GM23248 (cell line): Measurements from ENCODE around the gene HK1. TPM values are rescaled to one million over a fixed set of nuclear protein-coding genes. Genes with fewer than 3 reads are reported as not detected.
A peak's percentile ranks its signal among the peaks of the same experiment; 100 is the strongest.

Source experiments
- DNase-seq: peaks from one replicate; pipeline ENCODE4 v3.0.0-alpha.2; 2015
- H2AFZ ChIP-seq: fragments of 200-600 bp; sonication (generic); 2 replicates; pipeline ENCODE4 v1.6.1; 2016; ENCODE audit warnings: antibody characterized with exemption
- H3F3A ChIP-seq: fragments of 200-600 bp; sonication (generic); 2 replicates; pipeline ENCODE4 v1.6.1; 2016; ENCODE audit warnings: mild to moderate bottlenecking, antibody characterized with exemption, mixed run types; ENCODE audit not compliant: insufficient read depth
- H3K27ac ChIP-seq: fragments of 200-600 bp; sonication (generic); 2 replicates; pipeline ENCODE4 v1.5.1; 2016; ENCODE audit warnings: mild to moderate bottlenecking
- H3K27me3 ChIP-seq: fragments of 200-600 bp; sonication (generic); replicated peaks from 2 replicates; pipeline ENCODE4 v1.6.1; 2016; ENCODE audit warnings: mild to moderate bottlenecking; ENCODE audit not compliant: insufficient read depth
- H3K36me3 ChIP-seq: fragments of 200-600 bp; sonication (generic); 2 replicates; pipeline ENCODE4 v1.6.1; 2016; ENCODE audit warnings: low read depth, mild to moderate bottlenecking
- H3K4me1 ChIP-seq: fragments of 200-600 bp; sonication (generic); 2 replicates; pipeline ENCODE4 v1.6.1; 2016; ENCODE audit warnings: mild to moderate bottlenecking; ENCODE audit not compliant: insufficient read depth
- H3K4me2 ChIP-seq: fragments of 200-600 bp; sonication (generic); one replicate; pipeline ENCODE4 v1.6.1; 2016; ENCODE audit warnings: mild to moderate bottlenecking; ENCODE audit not compliant: unreplicated experiment
- H3K4me3 ChIP-seq: fragments of 200-600 bp; sonication (generic); 2 replicates; pipeline ENCODE4 v1.5.1; 2016; ENCODE audit warnings: mild to moderate bottlenecking
- H3K79me2 ChIP-seq: fragments of 200-600 bp; sonication (generic); 2 replicates; pipeline ENCODE4 v1.6.1; 2016; ENCODE audit warnings: mild to moderate bottlenecking; ENCODE audit not compliant: insufficient read depth
- H3K9ac ChIP-seq: fragments of 200-600 bp; sonication (generic); 2 replicates; pipeline ENCODE4 v1.6.1; 2016; ENCODE audit warnings: mild to moderate bottlenecking
- H3K9me2 ChIP-seq: fragments of 200-600 bp; sonication (generic); 2 replicates; pipeline ENCODE4 v1.6.1; 2016; ENCODE audit warnings: mixed run types, mild to moderate bottlenecking, moderate library complexity; ENCODE audit not compliant: insufficient read depth
- H3K9me3 ChIP-seq: fragments of 200-600 bp; sonication (generic); one replicate; pipeline ENCODE4 v1.6.1; 2017; ENCODE audit warnings: low read depth
- H4K20me1 ChIP-seq: fragments of 200-600 bp; sonication (generic); 2 replicates; pipeline ENCODE4 v1.6.0; 2016; ENCODE audit not compliant: insufficient read depth
- EZH2 ChIP-seq: fragments of 200-600 bp; sonication (generic); IDR thresholded peaks from 2 replicates; pipeline ENCODE4 v1.6.1; 2018; ENCODE audit warnings: antibody characterized with exemption, mild to moderate bottlenecking; ENCODE audit not compliant: insufficient read depth, poor library complexity, severe bottlenecking
- EZH2phosphoT487 ChIP-seq: fragments of 200-600 bp; sonication (generic); IDR thresholded peaks from 2 replicates; pipeline ENCODE4 v1.6.1; 2018; ENCODE audit warnings: antibody characterized with exemption, moderate library complexity, mild to moderate bottlenecking, low read depth; ENCODE audit not compliant: insufficient read depth
- WGBS, 2 experiments: methylation state at CpG; one replicate each; pipeline ENCODE4 v1.1.6; 2015 to 2017; ENCODE audit warnings: low lambda C conversion rate in 2 of 2, low coverage in 1 of 2; ENCODE audit errors: missing lambda C conversion rate in 2 of 2; 5-methylcytosine and 5-hydroxymethylcytosine counted together
- in situ Hi-C: fragments of 300-500 bp; cut with MboI; formaldehyde crosslinking; loops from 2 replicates; pipeline ENCODE4 v1.15.0; 2020
- polyA plus RNA-seq: library from polyadenylated mRNA; unstranded; fragments of >200 nt; fragmentation: Nextera tagmentation; extraction: Ambion mirVana; gene quantifications from 2 replicates; pipeline ENCODE4 v1.2.1, GENCODE V29; 2016
- total RNA-seq: library from RNA; depleted of rRNA; stranded (reverse); fragments of >200 nt; shearing (Covaris generic); gene quantifications from 2 replicates; pipeline ENCODE4 v1.2.3, GENCODE V29; 2014

Gene HK1
- total and polyA plus RNA-seq, 2 experiments from 2014 or later, result 96.6 to 134 TPM

DNA sequence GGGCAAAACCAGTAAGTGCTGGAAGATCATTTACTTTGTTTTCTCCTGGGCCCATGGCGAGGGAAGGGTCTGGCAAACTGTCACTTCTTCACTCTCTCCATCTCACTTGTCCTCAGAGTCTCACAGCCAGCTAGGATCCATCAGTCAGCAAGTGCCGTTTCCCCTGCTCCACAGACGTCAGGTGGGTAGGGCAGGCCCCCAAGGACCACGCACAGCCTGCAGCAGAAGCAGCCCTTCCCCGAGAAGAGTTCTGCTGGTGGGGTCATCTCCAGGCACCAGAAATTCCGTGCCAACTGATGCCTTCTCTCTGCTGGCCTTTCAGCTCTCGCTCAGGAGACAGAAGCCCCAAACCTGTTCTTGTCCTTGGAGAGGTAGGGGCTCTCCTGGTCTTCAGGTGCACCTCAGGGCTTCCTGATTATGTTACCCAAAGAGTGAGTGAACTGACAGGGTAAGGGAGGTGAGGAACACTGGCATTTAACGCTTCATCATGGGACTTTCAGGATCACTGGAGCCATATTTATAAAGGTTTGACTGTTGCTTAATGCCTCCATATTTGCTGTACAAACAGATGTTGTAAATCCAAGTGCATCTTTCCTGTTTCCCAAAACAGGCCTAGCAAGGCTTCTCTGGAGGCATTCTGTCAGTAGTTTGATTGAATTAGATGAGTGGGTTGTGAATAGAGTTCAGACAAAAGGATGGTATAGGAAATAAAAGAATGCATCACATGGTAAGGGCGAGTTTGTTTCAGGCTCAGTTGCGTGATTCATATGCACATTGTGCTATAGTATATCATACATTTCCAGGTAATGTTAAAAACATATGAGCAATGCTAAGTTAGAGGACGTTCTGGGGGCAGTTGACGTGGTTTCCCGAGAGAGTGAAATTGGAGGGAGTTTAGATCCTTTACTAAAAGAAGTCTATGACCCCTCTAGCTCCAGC, 159.3 kb downstream of the HK1 start:
- Histone ChIP-seq H3F3A (peaks cover 28% of the 10 kb centered on the region), H3K4me2 (no peak overlapping the region), H3K4me3 (no peak overlapping the region), H3K79me2 (no peaks in the 10 kb centered on the region), H3K36me3 (no peaks in the 10 kb centered on the region), H3K4me1 (peaks cover 27% of the 10 kb centered on the region), H3K9me2 (no peaks in the 10 kb centered on the region), H2AFZ (peak overlapping the region; percentile 67; the same call in 1 of the 2 replicates), H3K9me3 (no peaks in the 10 kb centered on the region), H3K27ac (peak overlapping the region; percentile 61; the same call in 1 of the 2 replicates), H3K27me3 (no peaks in the 10 kb centered on the region), H4K20me1 (no peaks in the 10 kb centered on the region), H3K9ac (peak overlapping the region; percentile 57; the same call in 1 of the 2 replicates)
- no peak for DNase-seq
- in situ Hi-C loops, result no loop called here
- TF ChIP-seq EZH2phosphoT487 (no peak), EZH2 (no peak)
- WGBS, 2 experiments, result 78 to 80% methylated on average over 13 of the region's 13 CpGs

DNA sequence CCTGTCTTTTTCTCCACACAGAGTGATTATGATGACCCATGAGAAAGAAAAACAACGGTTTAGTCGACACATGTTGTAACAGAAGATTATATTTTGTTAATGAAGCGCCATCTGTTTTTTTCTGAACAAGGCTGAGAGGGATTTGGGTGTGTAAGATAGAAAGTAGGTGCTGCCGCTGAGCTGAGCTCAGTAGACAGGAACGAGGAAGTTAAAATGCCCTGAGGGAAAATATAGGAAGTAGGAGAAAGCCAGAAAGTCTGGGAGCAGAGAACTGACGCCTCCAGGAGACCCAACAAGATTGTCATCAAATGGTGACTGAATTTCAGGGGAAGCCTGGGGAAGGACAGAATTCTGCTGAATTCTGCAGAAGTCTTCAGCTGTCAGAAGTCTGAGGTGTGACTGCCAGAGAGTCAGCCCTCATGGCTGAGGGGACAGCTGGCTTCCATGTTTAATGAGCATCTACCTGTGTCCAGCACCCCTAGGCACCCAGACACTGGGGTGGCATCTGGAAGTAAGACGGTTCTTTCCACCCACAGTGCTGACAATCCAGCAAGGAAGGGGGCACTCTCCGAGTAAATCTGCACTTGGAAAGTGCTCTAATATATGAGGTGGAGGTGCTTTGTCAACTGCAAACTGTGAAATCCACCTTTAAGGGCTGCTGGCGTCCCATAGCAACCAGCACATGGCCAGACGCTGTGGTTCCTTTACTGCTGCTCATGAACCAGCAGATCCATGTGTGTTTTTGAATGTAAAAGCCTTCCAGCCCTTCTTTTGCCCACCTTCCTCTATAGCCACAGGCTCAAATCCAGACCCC, 160.4 kb downstream of the HK1 start:
- Histone ChIP-seq H3K79me2 (no peaks in the 10 kb centered on the region), H3K27me3 (no peaks in the 10 kb centered on the region), H3K4me3 (peak overlapping the region; percentile 33), H3K9me3 (no peaks in the 10 kb centered on the region), H3F3A (peaks cover 28% of the 10 kb centered on the region), H3K4me1 (peaks cover 27% of the 10 kb centered on the region), H3K4me2 (peak overlapping the region; percentile 73), H3K27ac (peak overlapping the region; percentile 61), H3K9me2 (no peaks in the 10 kb centered on the region), H2AFZ (peak overlapping the region; percentile 67), H4K20me1 (no peaks in the 10 kb centered on the region), H3K36me3 (no peaks in the 10 kb centered on the region), H3K9ac (peak overlapping the region; percentile 57)
- 20 to 25% methylated on average over 10 of the region's 10 CpGs for WGBS, 2 experiments
- TF ChIP-seq EZH2phosphoT487 (no peak), EZH2 (no peak)
- in situ Hi-C loops, result no loop called here
- peak; percentile 83 for DNase-seq

DNA sequence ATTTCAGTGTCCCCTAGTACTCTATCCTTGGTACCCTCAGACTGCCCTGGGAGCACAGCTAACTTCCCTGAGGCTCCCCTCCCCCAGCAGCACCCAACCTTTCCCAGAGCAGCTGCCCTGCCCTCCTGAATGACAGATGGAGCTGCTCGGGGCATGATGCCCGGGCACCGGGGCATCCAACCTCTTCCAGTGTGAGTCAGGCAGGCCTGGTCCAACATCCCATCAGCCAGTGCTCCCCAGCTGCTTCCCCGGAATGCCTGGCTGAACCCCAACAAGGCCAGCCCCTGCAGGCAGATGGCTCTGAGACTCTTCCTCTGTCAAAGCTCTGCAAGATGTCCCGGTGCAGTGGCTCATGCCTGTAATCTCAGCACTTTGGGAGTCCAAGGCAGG, 161.0 kb downstream of the HK1 start:
- H3K9ac ChIP-seq, result no peak overlapping the region
- 3 to 5% methylated on average over 5 of the region's 5 CpGs for WGBS, 2 experiments
- peak overlapping the region; percentile 73 for H3K4me2 ChIP-seq
- peak; percentile 73 for DNase-seq
- H3K27me3 ChIP-seq, result no peaks in the 10 kb centered on the region
- in situ Hi-C loops, result no loop called here
- H3K36me3 ChIP-seq, result no peaks in the 10 kb centered on the region
- H3K9me3 ChIP-seq, result no peaks in the 10 kb centered on the region
- H3K9me2 ChIP-seq, result no peaks in the 10 kb centered on the region
- no peak overlapping the region for H2AFZ ChIP-seq
- no peaks in the 10 kb centered on the region for H3K79me2 ChIP-seq
- H4K20me1 ChIP-seq, result no peaks in the 10 kb centered on the region
- H3F3A ChIP-seq, result peaks cover 28% of the 10 kb centered on the region
- no peak overlapping the region for H3K4me3 ChIP-seq
- peak overlapping the region; percentile 61 for H3K27ac ChIP-seq
- TF ChIP-seq EZH2phosphoT487 (no peak), EZH2 (no peak)
- peaks cover 27% of the 10 kb centered on the region for H3K4me1 ChIP-seq

DNA sequence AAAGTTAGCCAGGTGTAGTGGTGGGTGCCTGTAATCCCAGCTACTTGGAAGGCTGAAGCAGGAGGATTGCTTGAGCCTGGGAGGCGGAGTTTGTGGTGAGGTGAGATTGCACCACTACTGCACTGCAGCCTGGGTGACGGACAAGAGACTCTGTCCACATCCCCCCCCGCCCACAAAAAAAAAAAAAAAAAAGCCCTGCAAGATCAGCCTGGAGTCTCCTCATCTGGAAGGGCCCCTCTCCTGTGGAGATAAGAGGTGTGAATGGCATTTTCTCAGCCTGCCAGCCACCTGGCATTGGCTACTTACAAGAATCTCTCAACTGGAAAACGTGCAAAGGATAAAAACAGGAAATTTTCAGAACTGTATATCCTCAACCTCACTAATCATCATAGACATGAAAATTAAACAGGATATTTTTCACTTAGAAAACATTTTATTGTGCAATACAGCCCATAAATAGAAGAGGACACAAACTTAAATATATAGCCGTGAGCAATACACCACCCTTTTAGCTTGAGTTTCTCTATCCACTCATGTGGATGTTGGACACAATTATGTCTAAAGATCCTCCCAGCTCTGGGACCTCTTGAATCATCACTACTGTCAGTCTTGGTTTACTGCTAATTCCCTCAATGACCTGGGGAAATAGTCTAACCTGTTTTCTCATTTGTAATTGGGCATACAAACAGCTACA, 161.7 kb downstream of the HK1 start:
- peak overlapping the region; percentile 61 for H3K27ac ChIP-seq
- H3F3A ChIP-seq, result peaks cover 28% of the 10 kb centered on the region
- H3K79me2 ChIP-seq, result no peaks in the 10 kb centered on the region
- no peaks in the 10 kb centered on the region for H4K20me1 ChIP-seq
- H3K9me2 ChIP-seq, result no peaks in the 10 kb centered on the region
- H3K9ac ChIP-seq, result no peak overlapping the region
- peaks cover 27% of the 10 kb centered on the region for H3K4me1 ChIP-seq
- H3K27me3 ChIP-seq, result no peaks in the 10 kb centered on the region
- H3K4me3 ChIP-seq, result no peak overlapping the region
- in situ Hi-C loops, result no loop called here
- no peaks in the 10 kb centered on the region for H3K36me3 ChIP-seq
- H3K9me3 ChIP-seq, result no peaks in the 10 kb centered on the region
- peak; percentile 83 for DNase-seq
- H3K4me2 ChIP-seq, result peak overlapping the region; percentile 73
- no peak overlapping the region for H2AFZ ChIP-seq
- TF ChIP-seq EZH2phosphoT487, result no peak
- no peak for TF ChIP-seq EZH2
- 22 to 30% methylated on average over 3 to 5 of the region's 5 CpGs for WGBS, 2 experiments
